Occipital lobe (tissue), 3 donors: Measurements from ENCODE around the gene TSPAN1. TPM values are rescaled to one million over a fixed set of nuclear protein-coding genes. Genes with fewer than 3 reads are reported as not detected.
"Not testable (repeated sequence)": the region's sequence is repeated elsewhere in the genome, so short reads cannot be mapped to it uniquely, and the experiment has no call there.

Experiments used
- DNase-seq: peaks from one replicate; lab custom pipeline; 2025; lab: John Stamatoyannopoulos, UW
- small RNA-seq: library from RNA; depleted of rRNA; stranded (forward); fragments of <200 nt; gene quantifications from one replicate; pipeline ENCODE3, GENCODE V24; 2014
- total RNA-seq: library from RNA; depleted of rRNA; stranded (reverse); fragments of >200 nt; gene quantifications from one replicate; pipeline ENCODE4 v1.2.3, GENCODE V29; 2014

TSPAN1 gene
- total RNA-seq, 1 donor from 2014 or later, result 0.31 TPM

DNA sequence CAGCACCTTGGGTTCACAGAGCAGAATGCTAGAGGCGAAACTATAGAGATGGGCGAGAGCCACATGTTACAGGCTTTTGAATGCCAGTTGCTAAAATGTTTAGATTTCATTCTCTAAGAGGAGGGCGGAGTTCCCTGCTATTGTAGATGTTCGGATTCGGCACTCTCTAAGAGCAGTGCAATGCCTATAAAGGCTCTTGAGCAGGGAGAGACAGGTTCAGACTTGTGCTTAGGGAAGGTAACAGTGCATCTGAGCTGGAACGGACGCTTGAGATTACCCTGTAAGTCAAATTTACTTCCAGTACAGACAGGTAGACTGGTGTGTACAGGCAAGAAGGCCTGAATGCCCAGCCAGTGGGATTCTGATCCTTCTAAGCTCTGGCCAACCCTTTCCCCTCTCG is 43.6 kb downstream of the TSPAN1 start:
- no peak for DNase-seq

DNA sequence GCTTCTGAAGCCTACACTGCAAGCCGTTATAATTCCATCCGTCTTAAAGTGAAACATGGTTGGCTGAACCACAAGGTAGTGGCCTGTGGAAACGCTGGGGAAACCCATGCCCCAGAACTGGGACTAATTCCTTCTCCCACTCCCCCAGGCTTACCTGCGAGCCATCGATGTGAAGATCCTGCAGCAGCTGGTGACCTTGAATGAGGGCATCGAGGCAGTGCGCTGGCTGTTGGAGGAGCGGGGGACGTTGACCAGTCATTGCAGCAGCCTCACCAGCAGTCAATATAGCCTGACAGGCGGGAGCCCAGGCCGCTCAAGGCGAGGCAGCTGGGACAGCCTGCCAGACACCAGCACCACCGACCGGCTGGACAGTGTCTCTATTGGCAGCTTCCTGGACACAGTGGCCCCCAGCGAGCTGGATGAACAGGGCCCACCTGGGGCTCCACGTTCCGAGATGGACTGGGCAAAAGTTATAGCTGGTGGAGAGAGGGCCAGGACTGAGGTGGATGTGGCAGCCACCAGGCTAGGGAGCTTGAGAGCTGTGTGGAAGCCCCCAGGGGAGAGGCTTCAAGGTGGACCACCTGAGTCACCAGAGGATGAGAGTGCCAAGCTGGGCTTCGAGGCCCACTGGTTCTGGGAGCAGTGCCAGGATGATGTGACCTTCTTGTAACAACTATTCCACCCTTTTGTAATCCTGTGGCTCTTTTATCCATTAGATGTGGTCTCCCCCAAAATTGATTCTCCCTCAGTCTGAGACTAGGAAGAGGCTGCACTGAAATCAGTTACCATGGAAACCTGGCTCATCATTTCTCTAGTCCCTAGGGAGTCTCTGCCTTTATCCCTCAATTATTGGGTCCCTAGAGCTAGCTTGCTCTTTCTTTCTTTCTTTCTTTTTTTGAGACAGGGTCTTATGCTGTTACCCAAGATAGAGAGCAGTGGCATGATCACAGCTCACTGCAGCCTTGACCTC is 44.9 kb downstream of the TSPAN1 start:
- DNase-seq, result no peak

DNA sequence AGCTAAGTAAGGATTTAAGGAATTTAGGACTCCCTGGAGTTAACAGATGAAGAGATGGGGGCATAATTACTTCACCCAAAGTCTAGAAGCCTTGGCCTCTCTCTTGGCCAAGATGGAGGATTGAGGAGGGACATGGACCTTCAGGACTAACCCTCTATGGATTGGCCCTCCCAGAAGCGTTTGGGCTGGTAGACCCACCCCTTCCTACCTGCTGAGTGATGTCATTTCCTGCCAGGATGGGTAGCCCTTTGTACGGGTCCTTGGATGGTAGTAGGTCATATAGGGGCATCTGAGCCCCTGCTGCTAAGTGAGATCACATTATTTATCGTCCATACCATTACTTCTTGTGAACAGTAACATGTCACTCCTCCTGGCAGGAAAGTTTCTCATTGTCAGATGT is 45.9 kb downstream of the TSPAN1 start:
- DNase-seq, result no peak

DNA sequence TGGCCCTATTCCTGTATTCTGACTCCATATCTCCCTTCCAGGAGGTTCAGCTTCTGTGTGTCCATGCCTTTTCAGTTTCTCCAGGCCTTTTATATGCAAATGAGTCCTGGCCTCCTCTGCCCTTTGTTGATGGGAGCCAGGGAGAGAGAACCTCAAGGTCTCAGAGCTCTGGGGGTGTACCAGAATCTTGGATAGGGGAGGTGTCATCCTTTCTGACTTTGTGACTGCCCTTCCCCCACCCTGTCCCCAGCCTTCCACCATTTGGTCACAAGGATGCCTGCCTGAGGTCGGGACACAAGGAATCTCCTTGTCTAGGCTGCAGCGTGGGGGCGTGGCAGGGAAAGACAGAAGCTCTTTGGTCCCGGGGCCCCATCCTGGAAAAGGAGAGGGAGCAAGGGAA is 46.9 kb downstream of the TSPAN1 start:
- DNase-seq, result peak; percentile 65

DNA sequence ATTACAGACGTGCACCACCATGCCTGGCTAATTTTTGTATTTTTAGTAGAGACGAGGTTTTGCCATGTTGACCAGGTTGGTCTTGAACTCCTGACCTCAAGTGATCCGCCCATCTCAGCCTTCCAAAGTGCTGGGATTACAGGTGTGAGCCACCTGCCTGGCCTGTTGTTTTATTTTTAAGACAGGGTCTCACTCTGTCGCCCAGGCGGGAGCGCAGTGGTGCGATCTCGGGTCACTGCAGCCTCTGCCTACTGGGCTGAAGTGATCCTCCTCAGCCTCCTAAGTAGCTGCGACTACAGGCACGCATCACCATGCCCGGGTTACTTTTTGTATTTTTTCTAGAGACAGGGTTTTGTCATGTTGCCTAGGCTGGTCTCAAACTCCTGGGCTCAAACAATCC is 48.2 kb downstream of the TSPAN1 start:
- not testable (repeated sequence) for DNase-seq

DNA sequence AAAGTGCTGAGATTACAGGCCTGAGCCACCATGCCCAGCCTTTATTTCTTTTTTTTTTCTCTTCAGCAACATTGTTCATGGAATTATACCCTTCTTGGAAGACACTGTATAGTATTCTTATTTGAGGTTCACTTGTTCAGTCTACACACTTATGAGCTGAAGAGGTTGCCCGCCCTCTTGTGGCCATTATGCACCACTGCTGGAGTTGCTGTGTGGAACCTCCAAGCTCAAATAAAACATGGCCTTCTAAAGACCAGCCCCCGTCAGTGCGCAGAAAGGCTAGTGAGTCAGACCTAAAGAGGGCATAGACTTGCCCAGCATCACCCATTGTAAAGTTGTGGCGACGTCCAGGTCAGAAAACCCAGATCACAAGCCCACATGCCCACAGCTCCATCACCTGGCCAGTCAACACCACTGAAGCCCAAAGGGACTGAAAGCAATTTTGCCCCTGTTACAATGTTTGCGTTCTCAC is 48.6 kb downstream of the TSPAN1 start:
- DNase-seq, result peak; percentile 67

DNA sequence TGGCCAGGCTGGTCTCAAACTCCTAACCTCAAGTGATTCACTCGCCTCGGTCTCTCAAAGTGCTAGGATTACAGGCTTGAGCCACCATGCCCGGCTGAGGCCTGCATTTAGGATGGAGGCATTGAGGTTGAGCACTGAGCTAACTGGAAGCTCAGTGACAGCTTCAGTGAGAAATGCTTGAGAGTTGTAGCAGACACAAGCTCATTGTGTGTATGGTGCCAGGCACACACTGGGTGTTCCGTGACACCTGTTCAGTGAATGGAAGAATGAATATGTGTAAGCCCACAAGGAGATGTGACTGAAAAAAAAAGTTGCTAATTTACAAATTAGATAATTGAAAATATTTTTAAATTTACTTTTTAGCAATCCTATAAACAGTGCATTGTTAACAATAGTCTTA is 50.1 kb downstream of the TSPAN1 start:
- no peak for DNase-seq

DNA sequence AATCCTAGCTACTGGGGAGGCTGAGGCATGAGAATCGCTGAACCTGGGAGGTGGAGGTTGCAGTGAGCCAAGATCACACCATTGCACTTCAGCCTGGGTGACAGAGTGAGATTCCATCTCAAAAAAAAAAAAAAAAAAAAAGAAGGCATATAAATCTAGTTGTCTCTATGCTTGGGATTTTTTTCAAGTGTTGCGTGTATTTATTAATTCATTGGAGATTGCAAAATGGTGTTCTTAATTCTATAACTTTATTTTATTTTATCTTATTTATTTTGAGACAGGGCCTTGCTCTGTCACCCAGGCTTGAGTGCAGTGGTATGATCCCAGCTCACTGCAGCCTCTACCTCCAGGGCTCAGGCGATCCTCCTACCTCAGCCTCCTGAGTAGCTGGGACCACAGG is 56.3 kb downstream of the TSPAN1 start:
- not testable (repeated sequence) for DNase-seq

Small RNAs within 50 kb of the gene (small RNA-seq; reads per million reads assigned to genes)
- not detected for gene AL672043.1

Other genes starting within 250 kb of the TSPAN1 start
- 25.3 TPM for gene PIK3R3, start 42.5 kb upstream of the TSPAN1 start, total RNA-seq
- gene P3R3URF, start 1.4 kb downstream of the TSPAN1 start, total RNA-seq, result not detected
- 33.4 TPM for gene POMGNT1, start 23.3 kb downstream of the TSPAN1 start, total RNA-seq
- gene LURAP1, start 28.2 kb downstream of the TSPAN1 start, total RNA-seq, result 5.5 TPM
- gene RAD54L, start 72.7 kb downstream of the TSPAN1 start, total RNA-seq, result 1.1 TPM
- 50.8 TPM for gene LRRC41, start 128.5 kb downstream of the TSPAN1 start, total RNA-seq
- 219 TPM for gene UQCRH, start 128.6 kb downstream of the TSPAN1 start, total RNA-seq
- 7.2 TPM for gene NSUN4, start 165.7 kb downstream of the TSPAN1 start, total RNA-seq
- gene FAAH, start 219.2 kb downstream of the TSPAN1 start, total RNA-seq, result 22.5 TPM